Stomach (tissue), 9 donors: ENCODE data around the gene DYRK2. TPM values are rescaled to one million over a fixed set of nuclear protein-coding genes. Genes with fewer than 3 reads are reported as not detected.

Experiments used
- DNase-seq, 2 donors: peaks; one replicate each; pipeline versions ENCODE4 v3.0.0 to v3.0.0-alpha.2; 2013 to 2019
- H3K27ac ChIP-seq, 5 donors: fragments of 200-600 bp in 4 of 5; sonication (generic) in 4 of 5; one replicate each; pipeline ENCODE4 v1.5.1; 2013 to 2019; ENCODE audit warnings: mild to moderate bottlenecking in 1 of 5, moderate library complexity in 1 of 5
- H3K27me3 ChIP-seq, 3 donors: fragments of 200-600 bp; sonication (generic); one replicate each; pipeline ENCODE4 v1.5.1; 2017 to 2019; ENCODE audit warnings: mixed run types in 1 of 3
- H3K36me3 ChIP-seq, 4 donors: fragments of 200-600 bp; sonication (generic); 1 replicate in 3 of 4; 2 replicates in 1 of 4; pipeline ENCODE4 v1.5.1; 2016 to 2019
- H3K4me1 ChIP-seq, 4 donors: fragments of 200-600 bp; sonication (generic); one replicate each; pipeline ENCODE4 v1.5.1; 2016 to 2019
- H3K4me3 ChIP-seq, 4 donors: fragments of 200-600 bp; sonication (generic) in 3 of 4; one replicate each; pipeline ENCODE4 v1.5.1; 2016 to 2019; ENCODE audit warnings: mild to moderate bottlenecking in 1 of 4
- H3K9me3 ChIP-seq, 4 donors: fragments of 200-600 bp; sonication (generic); one replicate each; pipeline ENCODE4 v1.5.1; 2016 to 2019
- CTCF ChIP-seq, 7 experiments: fragments of 450-650 bp in 4 of 7; fragments of 200-600 bp in 3 of 7; sonication (generic) in 3 of 7; IDR thresholded peaks; one replicate each; pipeline ENCODE4 v1.5.1; 2016 to 2019; ENCODE audit warnings: antibody characterized with exemption in 7 of 7, control low read depth in 2 of 7, mild to moderate bottlenecking in 1 of 7
- EP300 ChIP-seq: sonication (generic); formaldehyde crosslinking; IDR thresholded peaks from one replicate; pipeline ENCODE4 v1.6.1; 2017; ENCODE audit warnings: antibody characterized with exemption
- POLR2A ChIP-seq, 4 donors: fragments of 450-650 bp; IDR thresholded peaks; one replicate each; pipeline ENCODE4 v1.6.1; 2016; ENCODE audit warnings: antibody characterized with exemption in 4 of 4, control low read depth in 2 of 4, mild to moderate bottlenecking in 1 of 4, moderate library complexity in 1 of 4
- POLR2AphosphoS5 ChIP-seq, 3 donors: sonication (generic); formaldehyde crosslinking; IDR thresholded peaks; one replicate each; pipeline ENCODE4 v1.6.1; 2016; ENCODE audit warnings: antibody characterized with exemption in 3 of 3
- WGBS, 5 donors: extraction: QIAGEN DNeasy Blood & Tissue Kit in 3 of 5; methylation state at CpG; one replicate each; pipeline versions ENCODE4 v1.1.5 to v1.1.7; 2013 to 2018; 5-methylcytosine and 5-hydroxymethylcytosine counted together
- intact Hi-C: fragments of 100-400 bp; cut with DNase I; formaldehyde crosslinking; loops from one replicate; pipeline ENCODE4 v1.15.1; 2023; ENCODE audit warnings: low total_unique reads
- polyA plus RNA-seq, 3 donors: library from polyadenylated mRNA; stranded (reverse); fragments of 200-250 nt; gene quantifications; one replicate each; pipeline ENCODE4 v1.2.3, GENCODE V29; 2013
- total RNA-seq, 5 donors: library from RNA; depleted of rRNA; stranded (reverse); fragments of >200 nt; gene quantifications; one replicate each; pipeline versions ENCODE4 v1.1.0 to v1.2.3, GENCODE V29; 2014 to 2016
- donor health status: healthy with polysubstance abuse.
- donor health status: Bipolar disorder and iron deficiency.
- donor health status: healthy.

DYRK2 gene
- total and polyA plus RNA-seq, 8 donors: 3.3 to 43.9 (median 18.1) TPM

DNA sequence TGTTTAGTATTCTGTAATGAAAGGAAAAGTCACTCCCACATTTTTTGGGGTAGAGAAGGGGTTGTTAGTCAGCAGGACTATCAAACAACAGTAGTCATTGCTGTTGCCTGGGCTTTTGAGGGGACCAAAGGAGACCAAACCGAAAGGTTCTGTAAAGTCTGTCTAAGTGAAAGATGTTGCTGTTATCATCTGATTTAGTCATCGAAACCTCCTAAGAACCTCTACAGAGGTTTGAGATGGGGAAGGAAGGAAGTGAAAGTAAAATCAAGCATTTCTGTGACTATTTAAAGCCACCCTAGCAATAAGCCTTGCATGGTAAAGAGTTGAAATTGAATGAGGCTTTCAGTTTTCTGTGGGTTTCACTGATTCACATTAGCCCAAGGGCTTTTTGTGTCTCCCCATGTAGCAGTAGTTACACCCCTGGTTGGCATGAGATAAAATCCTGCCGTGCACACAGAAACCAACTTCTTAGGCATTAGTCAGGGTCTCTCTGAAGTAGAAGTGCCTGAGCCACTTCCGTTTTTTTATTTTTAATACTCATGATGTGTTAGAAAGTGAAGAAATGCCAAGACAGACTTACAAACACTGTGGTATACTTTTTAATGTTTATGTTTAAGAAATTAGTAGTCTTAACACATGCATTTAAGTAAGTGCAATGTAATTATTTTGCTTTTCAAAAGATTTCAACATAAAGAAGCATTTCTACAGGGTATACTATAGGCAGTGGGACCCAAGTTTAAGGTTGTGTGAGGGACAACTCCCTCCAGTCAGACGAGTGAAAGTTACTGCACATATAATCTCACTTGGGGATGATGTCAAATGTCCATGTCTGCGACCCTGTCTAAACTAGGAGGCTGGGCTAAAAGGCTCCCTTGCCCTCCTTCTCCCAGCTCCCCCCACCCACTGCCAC, 50.4 kb downstream of the DYRK2 start:
- Histone ChIP-seq H3K27me3 (no peaks in the 10 kb centered on the region), H3K36me3 (no peaks in the 10 kb centered on the region), H3K4me1 (peaks cover 0 to 24% (median 10%) of the 10 kb centered on the region in 4 donors), H3K9me3 (no peaks in the 10 kb centered on the region), H3K4me3 (peak overlapping the region in 3 of 4 donors; percentile 6 to 14 (median 6)), H3K27ac (peak overlapping the region in 3 of 5 donors; percentile 16 to 36 (median 26))
- peak in 1 of 2 donors; percentile 44 for DNase-seq
- WGBS, 5 donors: 50 to 64% (median 58%) methylated on average over 6 of the region's 6 CpGs
- TF ChIP-seq POLR2A (IDR thresholded peaks at IDR 0.05) (no peak), POLR2AphosphoS5 (IDR thresholded peaks at IDR 0.05) (no peak), EP300 (no peak), CTCF (IDR thresholded peaks at IDR 0.05) (no peak)
- intact Hi-C loops: no loop called here

DNA sequence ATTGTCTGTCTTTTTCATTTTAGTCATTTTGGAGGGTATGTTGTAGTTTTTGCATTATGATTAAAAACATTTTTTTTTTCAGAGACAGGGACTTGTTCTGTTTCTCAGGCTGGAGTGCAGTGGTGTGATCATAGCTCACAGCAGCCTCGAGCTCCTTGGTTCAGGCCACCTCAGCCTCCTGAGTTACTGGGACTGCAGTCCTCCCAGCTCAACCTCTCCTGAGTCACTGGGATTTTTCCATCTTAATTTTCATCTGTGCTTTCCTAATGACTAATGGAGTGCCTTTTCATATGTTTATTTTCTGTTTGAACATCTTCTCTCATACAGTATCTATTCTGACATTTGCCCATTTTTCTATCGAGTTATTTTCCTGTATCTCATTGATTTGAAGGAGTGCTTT, 52.6 kb downstream of the DYRK2 start:
- TF ChIP-seq EP300: no peak
- no peak for TF ChIP-seq CTCF (IDR thresholded peaks at IDR 0.05)
- no peak for TF ChIP-seq POLR2AphosphoS5 (IDR thresholded peaks at IDR 0.05)
- no peak for TF ChIP-seq POLR2A (IDR thresholded peaks at IDR 0.05)

DNA sequence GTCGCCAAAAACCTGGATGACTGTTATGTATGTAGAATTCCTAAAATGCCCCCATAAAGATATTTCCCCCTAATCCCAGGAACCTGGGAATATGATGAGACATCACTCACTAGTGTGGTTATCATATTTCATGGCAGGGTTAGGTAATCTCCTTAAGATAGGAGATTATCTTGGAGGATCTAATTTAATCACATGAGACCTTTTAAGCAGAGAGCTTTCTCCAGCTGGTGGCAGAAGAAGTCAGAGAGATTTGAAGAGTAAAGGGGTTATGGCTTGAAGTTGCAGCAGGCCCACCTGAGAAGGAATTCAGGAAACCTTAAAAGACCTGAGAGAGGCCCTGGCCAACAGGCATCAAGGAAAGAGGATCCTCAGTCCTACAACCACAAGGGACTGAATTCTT, 53.6 kb downstream of the DYRK2 start:
- TF ChIP-seq CTCF (IDR thresholded peaks at IDR 0.05): no peak
- no peak for TF ChIP-seq POLR2AphosphoS5 (IDR thresholded peaks at IDR 0.05)
- no peak for TF ChIP-seq EP300
- no peak for TF ChIP-seq POLR2A (IDR thresholded peaks at IDR 0.05)
- Histone ChIP-seq H3K4me1 (peaks cover 0 to 29% (median 13%) of the 10 kb centered on the region in 4 donors), H3K4me3 (no peak overlapping the region), H3K27me3 (no peaks in the 10 kb centered on the region), H3K27ac (no peak overlapping the region), H3K36me3 (no peaks in the 10 kb centered on the region), H3K9me3 (no peaks in the 10 kb centered on the region)
- intact Hi-C loops: no loop called here
- no peak for DNase-seq
- WGBS, 5 donors: 94 to 100% (median 98%) methylated on average over 1 of the region's 1 CpG

More for the DNA sequence above, 52.6 kb downstream of the DYRK2 start:
- H3K27me3 ChIP-seq: no peaks in the 10 kb centered on the region
- H3K4me1 ChIP-seq: peaks cover 0 to 29% (median 11%) of the 10 kb centered on the region in 4 donors
- intact Hi-C loops: no loop called here
- H3K4me3 ChIP-seq: no peak overlapping the region
- H3K36me3 ChIP-seq: no peaks in the 10 kb centered on the region
- DNase-seq: no peak
- no peak overlapping the region for H3K27ac ChIP-seq
- 66 to 84% (median 74%) methylated on average over 2 of the region's 2 CpGs for WGBS, 5 donors
- no peaks in the 10 kb centered on the region for H3K9me3 ChIP-seq

DNA sequence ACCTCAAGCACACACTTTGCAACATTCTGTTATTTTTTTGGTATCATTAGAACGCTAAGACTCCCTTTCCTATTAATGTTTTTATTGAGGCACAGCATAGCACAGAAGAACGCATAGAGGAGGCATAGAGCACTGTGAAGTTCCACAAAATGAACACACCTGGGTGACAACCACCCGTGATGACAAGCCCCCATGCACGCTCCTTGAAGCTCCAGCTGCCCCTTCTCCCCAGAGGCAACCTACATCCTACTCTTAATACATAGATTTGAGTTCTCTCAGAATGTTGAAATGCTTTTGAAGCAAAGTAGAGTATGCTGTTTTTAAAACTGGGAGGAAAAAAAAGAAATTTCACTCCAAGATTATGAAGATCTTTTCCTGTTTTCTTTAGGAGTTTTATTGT, 55.5 kb downstream of the DYRK2 start:
- Histone ChIP-seq H3K4me3 (no peak overlapping the region), H3K9me3 (no peaks in the 10 kb centered on the region), H3K27ac (no peak overlapping the region), H3K27me3 (no peaks in the 10 kb centered on the region), H3K36me3 (no peaks in the 10 kb centered on the region), H3K4me1 (peaks cover 0 to 13% (median 9%) of the 10 kb centered on the region in 4 donors)
- DNase-seq: no peak
- TF ChIP-seq EP300: no peak
- 86 to 97% (median 93%) methylated on average over 4 of the region's 4 CpGs for WGBS, 5 donors
- intact Hi-C loops: no loop called here
